Gastrocnemius medialis (tissue), 4 donors: ENCODE results near the gene CCDC80. TPM values are rescaled to one million over a fixed set of nuclear protein-coding genes. Genes with fewer than 3 reads are reported as not detected.

ENCODE experiments used
- ATAC-seq, 2 donors: fragments of 150-250 bp; one replicate each; pipeline ENCODE4 v1.9.1; 2016
- DNase-seq, 2 donors: peaks; one replicate each; pipeline ENCODE4 v3.0.0-alpha.2; 2019
- H3K27ac ChIP-seq, 4 donors: fragments of 200-600 bp; sonication (generic); 1 replicate in 1 of 4; 2 replicates in 3 of 4; pipeline ENCODE4 v1.5.1; 2016 to 2018; ENCODE audit warnings: mild to moderate bottlenecking in 2 of 4, moderate library complexity in 1 of 4
- H3K27me3 ChIP-seq, 3 donors: fragments of 200-600 bp; sonication (generic) in 2 of 3; 1 replicate in 1 of 3; 2 replicates in 2 of 3; pipeline versions ENCODE4 v1.5.1 to v1.6.0; 2016 to 2019; ENCODE audit warnings: mild to moderate bottlenecking in 1 of 3, moderate library complexity in 1 of 3
- H3K36me3 ChIP-seq, 2 donors: fragments of 200-600 bp; sonication (generic) in 1 of 2; one replicate each; pipeline ENCODE4 v1.5.1; 2017 to 2018
- H3K4me1 ChIP-seq, 2 donors: fragments of 200-600 bp; sonication (generic) in 1 of 2; one replicate each; pipeline ENCODE4 v1.5.1; 2016 to 2017; ENCODE audit warnings: mild to moderate bottlenecking in 2 of 2
- H3K4me3 ChIP-seq, 4 donors: fragments of 200-600 bp; sonication (generic) in 3 of 4; 1 replicate in 1 of 4; 2 replicates in 3 of 4; pipeline ENCODE4 v1.5.1; 2016 to 2019; ENCODE audit warnings: mild to moderate bottlenecking in 2 of 4
- H3K9me3 ChIP-seq, 3 donors: fragments of 200-600 bp; sonication (generic) in 2 of 3; 1 replicate in 1 of 3; 2 replicates in 2 of 3; pipeline ENCODE4 v1.5.1; 2016 to 2019
- CTCF ChIP-seq, 5 experiments: fragments of 450-650 bp in 3 of 5; fragments of 200-600 bp in 2 of 5; sonication (generic) in 2 of 5; IDR thresholded peaks in 4 of 5; conservative IDR thresholded peaks in 1 of 5; 1 replicate in 4 of 5; 2 replicates in 1 of 5; pipeline ENCODE4 v1.5.1; 2016 to 2019; ENCODE audit warnings: antibody characterized with exemption in 5 of 5, mild to moderate bottlenecking in 3 of 5, moderate library complexity in 3 of 5
- POLR2A ChIP-seq, 2 donors: fragments of 450-650 bp; IDR thresholded peaks; one replicate each; pipeline ENCODE4 v1.6.1; 2017; ENCODE audit warnings: antibody characterized with exemption in 2 of 2, mild to moderate bottlenecking in 2 of 2, moderate library complexity in 2 of 2
- in situ Hi-C, 4 donors: fragments of 200-750 bp; cut with MboI; loops; one replicate each; pipeline versions ENCODE4 v1.15.0 to v1.8.0; 2017; ENCODE audit warnings: low sequenced_read_pairs in 4 of 4
- intact Hi-C: fragments of 100-400 bp; cut with DNase I; formaldehyde crosslinking; loops from one replicate; pipeline ENCODE4 v1.15.1; 2023; ENCODE audit warnings: low total_unique reads
- total RNA-seq, 4 donors: library from RNA; depleted of rRNA; stranded (reverse); fragments of >200 nt; gene quantifications; one replicate each; pipeline versions ENCODE4 v1.1.0 to v1.2.3, GENCODE V29; 2016

Gene CCDC80
- total RNA-seq, 4 donors from 2014 or later = 0.63 to 13.5 (median 3.4) TPM

- TF ChIP-seq CTCF (IDR thresholded peaks at IDR 0.05 in 4 of 5, conservative IDR thresholded peaks at IDR 0.05 in 1 of 5) (no peak), POLR2A (IDR thresholded peaks at IDR 0.05) (no peak)
- intact Hi-C loops (no loop called here), in situ Hi-C loops (no loop called here)
- DNase-seq (no peak), ATAC-seq (no peak)
- Histone ChIP-seq H3K36me3 (no peaks in the 10 kb centered on the region), H3K4me3 (no peak overlapping the region), H3K27ac (no peak overlapping the region), H3K4me1 (peaks cover 0 to 4% of the 10 kb centered on the region in 2 donors), H3K27me3 (no peaks in the 10 kb centered on the region), H3K9me3 (no peaks in the 10 kb centered on the region)
These were observed 17.7 kb downstream of the CCDC80 start for GRCh38 chr3:112623213-112623612.

- intact Hi-C loops (no loop called here), in situ Hi-C loops (no loop called here)
- TF ChIP-seq POLR2A (IDR thresholded peaks at IDR 0.05) (no peak), CTCF (IDR thresholded peaks at IDR 0.05 in 4 of 5, conservative IDR thresholded peaks at IDR 0.05 in 1 of 5) (no peak)
- DNase-seq = no peak
- Histone ChIP-seq H3K36me3 (no peaks in the 10 kb centered on the region), H3K4me1 (no peaks in the 10 kb centered on the region), H3K27me3 (no peaks in the 10 kb centered on the region), H3K9me3 (no peaks in the 10 kb centered on the region), H3K4me3 (no peak overlapping the region), H3K27ac (no peak overlapping the region)
- ATAC-seq = no peak
These were observed 21.6 kb downstream of the CCDC80 start for GRCh38 chr3:112619295-112619694.

- ATAC-seq (no peak), DNase-seq (no peak)
- no peak overlapping the region for H3K4me3 ChIP-seq
- no peak overlapping the region for H3K27ac ChIP-seq
- H3K4me1 ChIP-seq = peaks cover 1 to 3% of the 10 kb centered on the region in 2 donors
- TF ChIP-seq CTCF (IDR thresholded peaks at IDR 0.05 in 4 of 5, conservative IDR thresholded peaks at IDR 0.05 in 1 of 5) = no peak
- TF ChIP-seq POLR2A (IDR thresholded peaks at IDR 0.05) = no peak
- intact Hi-C loops (no loop called here), in situ Hi-C loops (no loop called here)
- no peaks in the 10 kb centered on the region for H3K9me3 ChIP-seq
- no peaks in the 10 kb centered on the region for H3K36me3 ChIP-seq
- no peaks in the 10 kb centered on the region for H3K27me3 ChIP-seq
These were observed 23.7 kb downstream of the CCDC80 start for GRCh38 chr3:112617285-112617684.

GRCh38 chr3:112615989-112616731 lies 24.8 kb downstream of the CCDC80 start:
- H3K27me3 ChIP-seq = no peaks in the 10 kb centered on the region
- H3K4me1 ChIP-seq = peaks cover 3 to 6% of the 10 kb centered on the region in 2 donors
- DNase-seq = no peak
- no peak for TF ChIP-seq CTCF (IDR thresholded peaks at IDR 0.05 in 4 of 5, conservative IDR thresholded peaks at IDR 0.05 in 1 of 5)
- TF ChIP-seq POLR2A (IDR thresholded peaks at IDR 0.05) = no peak
- no peak for ATAC-seq
- no peak overlapping the region for H3K4me3 ChIP-seq
- in situ Hi-C loops (no loop called here), intact Hi-C loops (no loop called here)
- H3K36me3 ChIP-seq = no peaks in the 10 kb centered on the region
- H3K27ac ChIP-seq = no peak overlapping the region
- H3K9me3 ChIP-seq = no peaks in the 10 kb centered on the region
